Measurements from ENCODE around the gene QKI.

GRCh38 chr6:163576114-163576513 lies 161.6 kb downstream of the QKI start:
- TF ChIP-seq CTCF (IDR thresholded peaks at IDR 0.05; ENCODE audit: low read depth, low read length) = no peak
- no peak for TF ChIP-seq POLR2A (IDR thresholded peaks at IDR 0.05; ENCODE audit: extremely low read depth, insufficient read length)
